ENCODE results near the gene SPI1.

DNA sequence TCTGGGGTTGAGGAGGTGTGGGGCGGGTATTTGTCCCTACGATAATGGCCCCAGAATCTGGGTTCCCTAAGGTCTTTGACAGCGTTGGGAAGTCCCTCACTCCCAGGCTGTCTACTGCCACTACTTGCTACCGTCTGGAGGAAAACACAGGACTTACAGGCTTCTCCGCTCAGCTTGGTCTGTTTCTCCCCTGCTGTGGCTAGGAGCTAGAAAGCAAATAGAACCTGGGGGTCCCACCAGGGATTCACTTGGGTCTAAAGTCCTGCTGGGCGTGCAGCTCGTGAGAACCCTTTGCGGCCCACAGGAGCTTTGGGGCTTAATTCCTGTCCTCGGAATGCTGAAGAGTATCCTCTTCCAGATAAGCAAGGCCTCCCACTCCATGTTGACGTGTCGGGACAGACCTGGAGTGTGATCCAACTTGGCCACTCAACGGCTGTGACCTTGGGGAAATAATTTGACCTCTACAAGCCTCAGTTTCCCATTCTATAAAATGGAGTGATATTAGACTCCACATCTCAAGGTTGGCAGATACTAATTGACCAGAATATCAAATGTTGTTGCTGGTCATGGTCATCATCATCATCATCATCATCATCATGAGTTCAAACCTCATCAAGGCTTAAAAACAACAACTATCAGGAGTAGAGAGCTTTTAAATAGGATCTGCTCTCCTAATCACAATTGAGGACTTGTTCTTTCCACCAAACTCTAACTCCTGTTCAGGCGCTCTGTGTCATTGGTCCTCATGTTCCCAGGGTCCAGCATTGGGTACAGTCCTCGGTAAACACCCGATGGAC lies 24.2 kb downstream of the SPI1 start:
- TF ChIP-seq, protein P1, sequence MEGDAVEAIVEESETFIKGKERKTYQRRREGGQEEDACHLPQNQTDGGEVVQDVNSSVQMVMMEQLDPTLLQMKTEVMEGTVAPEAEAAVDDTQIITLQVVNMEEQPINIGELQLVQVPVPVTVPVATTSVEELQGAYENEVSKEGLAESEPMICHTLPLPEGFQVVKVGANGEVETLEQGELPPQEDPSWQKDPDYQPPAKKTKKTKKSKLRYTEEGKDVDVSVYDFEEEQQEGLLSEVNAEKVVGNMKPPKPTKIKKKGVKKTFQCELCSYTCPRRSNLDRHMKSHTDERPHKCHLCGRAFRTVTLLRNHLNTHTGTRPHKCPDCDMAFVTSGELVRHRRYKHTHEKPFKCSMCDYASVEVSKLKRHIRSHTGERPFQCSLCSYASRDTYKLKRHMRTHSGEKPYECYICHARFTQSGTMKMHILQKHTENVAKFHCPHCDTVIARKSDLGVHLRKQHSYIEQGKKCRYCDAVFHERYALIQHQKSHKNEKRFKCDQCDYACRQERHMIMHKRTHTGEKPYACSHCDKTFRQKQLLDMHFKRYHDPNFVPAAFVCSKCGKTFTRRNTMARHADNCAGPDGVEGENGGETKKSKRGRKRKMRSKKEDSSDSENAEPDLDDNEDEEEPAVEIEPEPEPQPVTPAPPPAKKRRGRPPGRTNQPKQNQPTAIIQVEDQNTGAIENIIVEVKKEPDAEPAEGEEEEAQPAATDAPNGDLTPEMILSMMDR (conservative IDR thresholded peaks at IDR 0.05 in 1 of 2, IDR thresholded peaks at IDR 0.05 in 1 of 2; ENCODE audit: extremely low read depth in 1 of 2, insufficient read depth in 1 of 2, low read depth in 1 of 2, low read length in 2 of 2) = no peak
- no peak for TF ChIP-seq EZH2 (IDR thresholded peaks at IDR 0.05; ENCODE audit: borderline replicate concordance, low read length)

Measured in mammary epithelial cell (primary cell).